ENCODE measurements around the gene SMYD3.

DNA sequence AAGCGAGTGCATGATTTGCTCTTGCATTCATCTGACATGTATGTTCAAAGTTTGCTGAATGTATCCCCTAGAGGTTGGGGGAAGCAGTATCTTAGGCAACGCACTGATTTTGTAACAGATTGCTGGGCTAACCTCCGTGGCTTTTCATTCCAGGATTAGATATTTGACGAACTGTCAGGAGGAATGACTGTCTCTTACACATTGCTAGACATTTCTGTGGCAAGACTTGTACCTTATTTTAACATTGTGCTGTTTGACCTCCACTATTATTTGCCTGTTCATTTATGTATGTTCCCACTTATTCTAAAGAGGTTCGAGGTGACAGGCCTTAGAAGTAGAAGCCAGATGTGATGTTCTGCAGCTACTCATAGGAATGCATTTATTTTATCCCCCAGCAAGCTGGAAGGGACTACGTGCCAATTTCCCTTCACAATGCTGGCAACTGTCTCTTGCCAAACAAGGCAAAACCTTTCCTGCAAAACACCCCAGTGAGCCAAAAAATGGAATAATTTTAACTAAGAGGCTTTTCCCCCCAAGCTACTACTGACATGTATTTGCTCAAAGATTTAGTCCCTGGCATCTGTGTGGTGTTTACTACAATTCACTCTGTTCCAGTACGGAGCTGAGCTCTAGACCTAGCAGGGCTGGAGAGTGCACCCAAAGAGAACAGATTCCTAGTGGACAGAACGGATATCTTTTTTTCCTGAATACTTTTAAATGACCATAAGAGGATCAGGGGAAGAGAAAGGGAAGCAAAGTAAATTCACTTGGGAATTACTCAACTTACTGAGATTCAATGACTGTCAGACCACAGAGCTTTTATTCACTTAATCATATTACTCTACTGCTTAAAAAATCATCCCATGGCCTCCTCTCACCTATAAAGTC, 646.2 kb downstream of the SMYD3 start:
- TF ChIP-seq, protein P1, sequence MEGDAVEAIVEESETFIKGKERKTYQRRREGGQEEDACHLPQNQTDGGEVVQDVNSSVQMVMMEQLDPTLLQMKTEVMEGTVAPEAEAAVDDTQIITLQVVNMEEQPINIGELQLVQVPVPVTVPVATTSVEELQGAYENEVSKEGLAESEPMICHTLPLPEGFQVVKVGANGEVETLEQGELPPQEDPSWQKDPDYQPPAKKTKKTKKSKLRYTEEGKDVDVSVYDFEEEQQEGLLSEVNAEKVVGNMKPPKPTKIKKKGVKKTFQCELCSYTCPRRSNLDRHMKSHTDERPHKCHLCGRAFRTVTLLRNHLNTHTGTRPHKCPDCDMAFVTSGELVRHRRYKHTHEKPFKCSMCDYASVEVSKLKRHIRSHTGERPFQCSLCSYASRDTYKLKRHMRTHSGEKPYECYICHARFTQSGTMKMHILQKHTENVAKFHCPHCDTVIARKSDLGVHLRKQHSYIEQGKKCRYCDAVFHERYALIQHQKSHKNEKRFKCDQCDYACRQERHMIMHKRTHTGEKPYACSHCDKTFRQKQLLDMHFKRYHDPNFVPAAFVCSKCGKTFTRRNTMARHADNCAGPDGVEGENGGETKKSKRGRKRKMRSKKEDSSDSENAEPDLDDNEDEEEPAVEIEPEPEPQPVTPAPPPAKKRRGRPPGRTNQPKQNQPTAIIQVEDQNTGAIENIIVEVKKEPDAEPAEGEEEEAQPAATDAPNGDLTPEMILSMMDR (IDR thresholded peaks at IDR 0.05; ENCODE audit: insufficient read depth, low read length, poor library complexity, severe bottlenecking): no peak
- no peak for TF ChIP-seq EZH2phosphoT487 (conservative IDR thresholded peaks at IDR 0.05; ENCODE audit: low read length)
